Thyroid gland (tissue), 4 donors: ENCODE results near the gene INHBE. TPM values are rescaled to one million over a fixed set of nuclear protein-coding genes. Genes with fewer than 3 reads are reported as not detected.

ENCODE experiments used
- DNase-seq, 2 donors: peaks; one replicate each; pipeline ENCODE4 v3.0.0-alpha.2; 2019
- H3K27ac ChIP-seq, 3 donors: fragments of 200-600 bp; sonication (generic); 1 replicate in 2 of 3; 2 replicates in 1 of 3; pipeline ENCODE4 v1.5.1; 2016 to 2019; ENCODE audit warnings: mild to moderate bottlenecking in 1 of 3, moderate library complexity in 1 of 3
- H3K27me3 ChIP-seq: fragments of 200-600 bp; sonication (generic); one replicate; pipeline ENCODE4 v1.5.1; 2019
- H3K36me3 ChIP-seq, 2 donors: fragments of 200-600 bp; sonication (generic); one replicate each; pipeline ENCODE4 v1.5.1; 2016 to 2019
- H3K4me1 ChIP-seq, 2 donors: fragments of 200-600 bp; sonication (generic); one replicate each; pipeline ENCODE4 v1.5.1; 2017 to 2019
- H3K4me3 ChIP-seq, 3 donors: fragments of 200-600 bp; sonication (generic); replicated peaks in 1 of 3; 1 replicate in 2 of 3; 2 replicates in 1 of 3; pipeline ENCODE4 v1.5.1; 2016; ENCODE audit warnings: mild to moderate bottlenecking in 1 of 3
- H3K9me3 ChIP-seq: fragments of 200-600 bp; sonication (generic); one replicate; pipeline ENCODE4 v1.5.1; 2017
- POLR2A ChIP-seq, 2 donors: fragments of 450-650 bp; IDR thresholded peaks; one replicate each; pipeline ENCODE4 v1.6.1; 2017; ENCODE audit warnings: antibody characterized with exemption in 2 of 2, mild to moderate bottlenecking in 2 of 2, moderate library complexity in 1 of 2
- WGBS, 2 donors: methylation state at CpG; one replicate each; pipeline ENCODE4 v1.1.5; 2017; 5-methylcytosine and 5-hydroxymethylcytosine counted together
- intact Hi-C: fragments of 100-400 bp; cut with DNase I; formaldehyde crosslinking; loops from one replicate; pipeline ENCODE4 v1.15.1; 2023
- total RNA-seq, 4 donors: library from RNA; depleted of rRNA; stranded (reverse); fragments of >200 nt; gene quantifications; one replicate each; pipeline ENCODE4 v1.2.3, GENCODE V29; 2016
- TF ChIP-seq, protein P1 (sequence below), 6 experiments: fragments of 200-600 bp in 3 of 6; fragments of 450-650 bp in 3 of 6; sonication (generic) in 3 of 6; IDR thresholded peaks; one replicate each; pipeline ENCODE4 v1.5.1; 2016 to 2019; ENCODE audit warnings: antibody characterized with exemption in 6 of 6, mild to moderate bottlenecking in 2 of 6, inconsistent platforms in 1 of 6, moderate library complexity in 1 of 6

INHBE gene
- total RNA-seq, 4 donors from 2014 or later = not detected

DNA sequence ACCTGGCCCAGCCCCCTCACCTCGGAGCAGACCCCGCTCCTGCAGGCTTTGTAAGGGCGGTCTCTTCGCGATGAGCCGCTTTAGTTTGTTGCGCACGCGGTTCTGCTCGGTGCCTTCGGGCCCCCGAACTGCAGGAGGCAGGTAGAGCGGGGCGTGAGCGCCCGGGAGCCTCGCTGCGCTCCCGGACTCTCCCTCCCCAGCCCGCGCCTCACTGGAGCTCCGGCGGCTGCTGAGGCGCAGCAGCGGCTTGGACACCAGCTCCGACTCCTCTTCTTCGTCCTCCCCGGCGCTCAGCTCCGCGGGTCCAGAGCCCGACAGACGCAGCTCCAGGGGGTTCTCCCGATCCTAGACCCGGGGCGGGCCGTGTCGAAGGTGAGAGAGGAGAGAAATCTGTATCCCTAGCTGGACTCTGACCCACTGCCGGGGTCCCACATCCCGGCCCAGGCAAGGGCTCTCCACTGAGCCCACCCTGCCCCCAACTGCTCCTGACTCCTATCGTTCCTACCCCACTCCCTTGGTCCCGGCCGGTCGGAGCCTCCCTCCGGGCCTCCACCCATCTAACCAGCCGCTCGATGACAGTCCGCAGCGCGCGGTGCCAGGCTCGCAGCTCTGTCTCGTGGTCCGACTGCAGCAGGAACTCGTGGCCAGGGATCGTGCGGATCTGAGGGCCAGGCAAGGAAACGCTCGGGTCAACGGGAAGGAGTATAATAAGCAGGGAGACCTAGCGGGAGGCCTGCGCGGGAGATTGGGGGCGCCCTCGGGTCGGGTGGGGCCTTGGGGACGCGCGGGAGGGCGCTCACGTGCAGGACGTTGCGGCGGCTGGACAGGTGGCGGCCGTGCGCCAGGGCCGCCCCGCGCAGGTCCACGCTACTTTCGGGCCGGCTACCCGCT is 20.4 kb downstream of the INHBE start:
- Histone ChIP-seq H3K27me3 (peaks cover 14% of the 10 kb centered on the region), H3K27ac (no peak overlapping the region)

DNA sequence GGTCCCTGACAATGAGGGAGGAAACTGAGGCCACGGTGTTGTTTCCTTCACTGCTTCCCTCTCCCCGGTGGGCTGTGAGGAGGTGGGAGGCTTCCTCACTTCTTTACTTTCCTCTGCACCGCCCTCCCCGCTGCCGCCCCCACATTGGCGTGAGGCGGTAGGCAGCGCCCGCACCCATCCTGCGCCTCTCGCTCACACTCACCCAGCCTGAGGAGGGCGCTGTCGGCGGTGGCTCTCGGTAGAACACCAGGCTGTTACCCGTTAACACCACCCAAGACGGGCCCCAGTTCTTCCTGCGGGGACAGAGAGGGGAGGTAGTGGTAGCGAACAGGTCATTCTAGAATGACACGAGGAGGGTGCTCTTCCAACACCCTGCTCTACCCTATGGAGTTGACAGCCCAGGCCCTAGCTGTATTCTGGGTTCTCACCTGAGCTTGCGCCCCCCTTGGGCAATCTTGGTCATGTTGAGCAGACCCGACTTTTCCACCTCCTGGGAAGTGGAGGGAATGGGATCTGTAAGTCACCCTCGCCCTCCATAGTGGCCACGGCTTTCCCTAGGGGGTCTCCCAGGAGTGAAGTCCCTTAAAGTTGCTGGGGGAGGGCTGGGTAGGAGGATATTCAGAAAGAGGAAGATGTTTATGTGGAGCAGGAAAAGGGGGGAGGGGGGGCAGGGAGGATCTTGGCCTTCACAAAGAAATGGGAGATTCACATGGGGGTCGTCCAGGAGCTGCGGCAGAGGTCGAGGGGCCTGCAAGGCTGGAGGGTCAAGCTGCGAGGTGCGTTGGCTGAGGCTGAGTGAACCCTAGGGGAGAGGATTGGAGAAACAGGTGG is 21.3 kb downstream of the INHBE start:
- Histone ChIP-seq H3K27ac (no peak overlapping the region), H3K4me1 (peaks cover 13 to 16% of the 10 kb centered on the region in 2 donors), H3K36me3 (no peaks in the 10 kb centered on the region), H3K27me3 (peaks cover 14% of the 10 kb centered on the region), H3K4me3 (peak overlapping the region in 1 of 3 donors; percentile 14), H3K9me3 (no peaks in the 10 kb centered on the region)
- DNase-seq = no peak
- WGBS, 2 donors = 17 to 27% methylated on average over 21 of the region's 29 CpGs
- intact Hi-C loops = no loop called here
- TF ChIP-seq, protein P1, sequence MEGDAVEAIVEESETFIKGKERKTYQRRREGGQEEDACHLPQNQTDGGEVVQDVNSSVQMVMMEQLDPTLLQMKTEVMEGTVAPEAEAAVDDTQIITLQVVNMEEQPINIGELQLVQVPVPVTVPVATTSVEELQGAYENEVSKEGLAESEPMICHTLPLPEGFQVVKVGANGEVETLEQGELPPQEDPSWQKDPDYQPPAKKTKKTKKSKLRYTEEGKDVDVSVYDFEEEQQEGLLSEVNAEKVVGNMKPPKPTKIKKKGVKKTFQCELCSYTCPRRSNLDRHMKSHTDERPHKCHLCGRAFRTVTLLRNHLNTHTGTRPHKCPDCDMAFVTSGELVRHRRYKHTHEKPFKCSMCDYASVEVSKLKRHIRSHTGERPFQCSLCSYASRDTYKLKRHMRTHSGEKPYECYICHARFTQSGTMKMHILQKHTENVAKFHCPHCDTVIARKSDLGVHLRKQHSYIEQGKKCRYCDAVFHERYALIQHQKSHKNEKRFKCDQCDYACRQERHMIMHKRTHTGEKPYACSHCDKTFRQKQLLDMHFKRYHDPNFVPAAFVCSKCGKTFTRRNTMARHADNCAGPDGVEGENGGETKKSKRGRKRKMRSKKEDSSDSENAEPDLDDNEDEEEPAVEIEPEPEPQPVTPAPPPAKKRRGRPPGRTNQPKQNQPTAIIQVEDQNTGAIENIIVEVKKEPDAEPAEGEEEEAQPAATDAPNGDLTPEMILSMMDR (IDR thresholded peaks at IDR 0.05) = no peak
- TF ChIP-seq POLR2A (IDR thresholded peaks at IDR 0.05) = no peak

More for the DNA sequence above, 20.4 kb downstream of the INHBE start:
- peak; percentile 21 to 28 for DNase-seq
- Histone ChIP-seq H3K36me3 (no peaks in the 10 kb centered on the region), H3K4me1 (peaks cover 13 to 16% of the 10 kb centered on the region in 2 donors), H3K4me3 (peak overlapping the region in 2 of 3 donors; percentile 8 to 14), H3K9me3 (no peaks in the 10 kb centered on the region)
- intact Hi-C loops = no loop called here
- WGBS, 2 donors = 6 to 24% methylated on average over 38 to 50 of the region's 84 CpGs
- no peak for TF ChIP-seq POLR2A (IDR thresholded peaks at IDR 0.05)
- TF ChIP-seq, protein P1 (IDR thresholded peaks at IDR 0.05) = no peak

DNA sequence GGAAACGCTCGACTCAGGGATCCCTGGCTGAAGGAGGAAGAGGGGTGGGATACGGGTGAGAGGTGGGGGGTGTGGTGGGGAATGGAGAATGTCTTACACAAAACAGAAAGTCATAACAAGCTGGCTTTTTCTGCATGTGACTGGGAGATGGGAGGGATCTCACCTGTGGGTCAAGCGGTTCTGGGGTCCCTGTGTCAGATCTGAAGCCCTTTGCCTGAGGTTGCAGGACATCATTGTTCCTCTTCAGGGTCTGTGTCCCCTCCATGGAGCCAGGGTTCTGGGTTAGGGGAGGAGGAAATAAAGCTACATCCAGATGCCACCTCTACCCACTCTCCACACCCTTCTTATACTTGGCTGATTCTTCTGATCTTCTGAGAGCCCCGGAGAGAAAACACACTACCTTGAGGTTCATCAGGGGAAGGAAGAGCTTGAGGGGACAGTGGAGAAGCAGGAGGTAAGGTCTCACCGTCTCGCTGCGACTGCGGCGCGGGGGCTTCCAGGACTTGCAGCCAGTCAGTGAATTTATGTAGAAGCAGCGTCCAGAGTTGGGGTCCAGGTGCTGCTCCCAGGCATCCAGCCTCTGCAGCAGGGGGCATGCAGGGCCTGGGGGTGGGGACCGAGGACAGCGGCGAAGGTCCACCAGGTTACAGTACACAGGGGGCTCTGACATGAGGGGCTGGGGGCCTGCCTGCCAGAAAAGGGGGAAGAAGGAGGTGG is 22.0 kb downstream of the INHBE start:
- no peak for DNase-seq
- Histone ChIP-seq H3K36me3 (no peaks in the 10 kb centered on the region), H3K4me1 (peaks cover 13 to 16% of the 10 kb centered on the region in 2 donors), H3K4me3 (peak overlapping the region in 1 of 3 donors; percentile 12), H3K27me3 (peaks cover 14% of the 10 kb centered on the region), H3K9me3 (no peaks in the 10 kb centered on the region), H3K27ac (no peak overlapping the region)
- TF ChIP-seq, protein P1 (IDR thresholded peaks at IDR 0.05) = no peak
- TF ChIP-seq POLR2A (IDR thresholded peaks at IDR 0.05) = no peak
- intact Hi-C loops = no loop called here
- WGBS, 2 donors = 78 to 82% methylated on average over 15 of the region's 15 CpGs

DNA sequence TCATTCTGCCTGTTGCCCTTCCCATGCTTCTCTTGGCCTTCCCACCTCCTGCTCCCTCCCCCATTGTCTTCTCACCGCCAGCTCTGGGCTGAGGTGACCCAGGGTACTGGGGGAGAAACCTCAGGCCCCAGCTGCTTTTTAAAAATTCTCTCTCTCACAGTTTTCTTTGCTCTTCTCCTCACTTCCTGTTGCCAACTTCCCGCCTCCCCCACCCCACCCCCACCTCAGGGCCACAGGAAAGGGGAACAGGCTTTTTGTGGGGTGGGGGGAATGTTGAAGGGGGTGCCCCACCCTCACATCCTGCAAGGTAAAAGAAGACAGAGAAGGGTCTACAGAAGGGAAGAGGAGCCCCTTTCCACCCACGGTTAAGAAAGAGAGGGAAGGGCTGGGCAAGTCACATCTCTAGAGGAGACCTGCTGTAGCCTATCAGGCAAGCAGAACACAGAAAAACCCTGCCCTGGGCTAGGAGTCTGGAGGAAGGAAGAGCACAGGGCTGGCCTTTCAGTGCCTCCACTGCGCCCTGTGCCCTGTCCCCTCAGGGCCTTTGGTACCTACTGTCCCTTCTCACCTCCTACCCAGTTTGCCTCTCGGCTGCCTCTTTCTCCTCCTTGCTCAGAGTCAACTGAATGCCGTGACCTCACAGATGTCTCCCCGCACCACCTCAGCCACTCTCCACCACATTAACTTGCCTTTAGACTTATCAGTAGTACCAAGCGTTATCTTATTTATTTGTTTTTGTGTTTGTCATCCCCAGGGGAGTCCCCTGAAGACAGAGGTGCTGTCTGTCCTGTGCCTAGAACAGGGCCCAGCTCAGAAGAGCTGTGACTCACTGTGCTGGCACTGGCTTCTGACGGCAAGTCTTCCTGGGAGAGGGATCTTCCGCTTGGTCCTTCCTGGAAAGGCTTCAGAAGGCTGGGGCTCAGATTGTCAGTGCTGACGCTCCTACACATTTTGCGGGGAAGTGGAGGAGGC is 22.9 kb downstream of the INHBE start:
- Histone ChIP-seq H3K4me3 (no peak overlapping the region), H3K9me3 (no peaks in the 10 kb centered on the region), H3K36me3 (no peaks in the 10 kb centered on the region), H3K27ac (no peak overlapping the region), H3K27me3 (peaks cover 14% of the 10 kb centered on the region), H3K4me1 (peaks cover 13 to 16% of the 10 kb centered on the region in 2 donors)
- 68 to 73% methylated on average over 12 of the region's 12 CpGs for WGBS, 2 donors
- intact Hi-C loops = no loop called here
- TF ChIP-seq, protein P1 (IDR thresholded peaks at IDR 0.05) = no peak
- TF ChIP-seq POLR2A (IDR thresholded peaks at IDR 0.05) = no peak
- no peak for DNase-seq
